ENCODE data around the gene L3MBTL4.

L3MBTL4 gene

GRCh38 chr18:6009756-6010155 is 405.0 kb downstream of the L3MBTL4 start:
- no peak for DNase-seq (ENCODE audit: insufficient read length)
- TF ChIP-seq POLR2AphosphoS5 (IDR thresholded peaks at IDR 0.05; ENCODE audit: low read depth, low read length) (no peak), TAF1 (IDR thresholded peaks at IDR 0.05; ENCODE audit: borderline replicate concordance, low read depth, low read length) (no peak), POLR2A (IDR thresholded peaks at IDR 0.05; ENCODE audit: low read depth, low read length) (no peak)
- FAIRE-seq = no peak

DNA sequence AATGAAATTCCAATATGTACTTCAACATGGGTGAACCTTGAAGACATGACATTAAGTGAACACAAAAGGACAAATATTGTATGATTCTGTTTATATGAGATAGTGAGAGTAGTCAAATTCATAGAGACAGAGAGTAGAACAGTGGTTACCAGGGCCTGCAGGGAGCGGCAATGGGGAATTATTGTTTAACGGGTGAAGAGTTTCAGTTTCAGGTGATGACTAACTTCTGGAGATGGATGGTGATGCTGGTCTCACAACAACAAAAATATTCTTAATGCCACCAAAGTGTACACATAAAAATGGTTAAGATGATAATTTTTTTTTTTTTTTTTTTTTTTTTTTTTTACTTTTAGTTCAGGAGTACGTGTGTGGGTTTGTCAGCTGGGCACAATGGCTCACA is 410.0 kb downstream of the L3MBTL4 start:
- DNase-seq (ENCODE audit: insufficient read length) (no peak), FAIRE-seq (peak; percentile 95)
- TF ChIP-seq TAF1 (IDR thresholded peaks at IDR 0.05; ENCODE audit: borderline replicate concordance, low read depth, low read length) = no peak
- TF ChIP-seq POLR2AphosphoS5 (IDR thresholded peaks at IDR 0.05; ENCODE audit: low read depth, low read length) = no peak
- no peak for TF ChIP-seq POLR2A (IDR thresholded peaks at IDR 0.05; ENCODE audit: low read depth, low read length)

DNA sequence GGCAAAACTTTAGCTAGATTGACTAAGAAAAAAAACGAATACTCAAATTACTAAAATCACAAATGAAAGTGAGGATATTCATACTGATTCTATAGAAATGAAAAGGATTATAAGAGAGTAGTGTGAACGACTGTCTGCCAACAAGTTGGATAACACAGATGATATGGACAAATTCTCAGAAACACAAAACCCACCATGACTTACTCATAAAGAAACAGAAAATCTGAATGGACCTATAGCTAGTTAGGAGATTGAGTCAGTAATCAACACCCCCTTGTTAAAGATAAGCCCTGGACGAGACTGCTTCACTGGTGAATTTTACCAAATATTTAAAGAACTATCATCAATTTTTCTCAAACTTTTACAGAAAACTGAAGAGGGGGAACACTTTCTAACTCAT is 410.6 kb downstream of the L3MBTL4 start:
- DNase-seq (ENCODE audit: insufficient read length) = no peak
- TF ChIP-seq POLR2A (IDR thresholded peaks at IDR 0.05; ENCODE audit: low read depth, low read length) (no peak), POLR2AphosphoS5 (IDR thresholded peaks at IDR 0.05; ENCODE audit: low read depth, low read length) (no peak), TAF1 (IDR thresholded peaks at IDR 0.05; ENCODE audit: borderline replicate concordance, low read depth, low read length) (no peak)
- no peak for FAIRE-seq

DNA sequence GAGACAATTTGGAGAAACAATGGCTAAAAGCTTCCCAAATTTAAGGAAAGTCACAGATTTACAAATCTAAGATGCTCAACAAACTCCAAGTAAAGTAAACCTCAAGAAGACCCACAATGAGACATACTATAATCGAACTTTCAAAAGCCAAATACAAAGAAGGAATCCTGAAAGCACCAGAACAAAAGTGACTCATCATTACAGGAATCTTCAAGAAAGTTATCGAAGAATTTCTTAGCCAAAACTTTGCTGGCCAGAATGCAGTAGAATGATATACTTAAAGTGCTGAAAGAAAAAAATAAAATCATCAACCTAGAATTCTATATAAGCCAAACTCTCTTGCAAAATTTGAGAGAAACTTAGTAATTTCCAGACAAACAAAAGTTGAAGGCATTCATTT is 412.8 kb downstream of the L3MBTL4 start:
- no peak for DNase-seq (ENCODE audit: insufficient read length)
- TF ChIP-seq POLR2AphosphoS5 (IDR thresholded peaks at IDR 0.05; ENCODE audit: low read depth, low read length) (no peak), TAF1 (IDR thresholded peaks at IDR 0.05; ENCODE audit: borderline replicate concordance, low read depth, low read length) (no peak), POLR2A (IDR thresholded peaks at IDR 0.05; ENCODE audit: low read depth, low read length) (no peak)
- FAIRE-seq = no peak

- TF ChIP-seq POLR2AphosphoS5 (IDR thresholded peaks at IDR 0.05; ENCODE audit: low read depth, low read length) (no peak), POLR2A (IDR thresholded peaks at IDR 0.05; ENCODE audit: low read depth, low read length) (no peak), TAF1 (IDR thresholded peaks at IDR 0.05; ENCODE audit: borderline replicate concordance, low read depth, low read length) (no peak)
- FAIRE-seq (peak; percentile 77), DNase-seq (ENCODE audit: insufficient read length) (no peak)
Observed at GRCh38 chr18:5998907-5999306, 415.8 kb downstream of the L3MBTL4 start.

DNA sequence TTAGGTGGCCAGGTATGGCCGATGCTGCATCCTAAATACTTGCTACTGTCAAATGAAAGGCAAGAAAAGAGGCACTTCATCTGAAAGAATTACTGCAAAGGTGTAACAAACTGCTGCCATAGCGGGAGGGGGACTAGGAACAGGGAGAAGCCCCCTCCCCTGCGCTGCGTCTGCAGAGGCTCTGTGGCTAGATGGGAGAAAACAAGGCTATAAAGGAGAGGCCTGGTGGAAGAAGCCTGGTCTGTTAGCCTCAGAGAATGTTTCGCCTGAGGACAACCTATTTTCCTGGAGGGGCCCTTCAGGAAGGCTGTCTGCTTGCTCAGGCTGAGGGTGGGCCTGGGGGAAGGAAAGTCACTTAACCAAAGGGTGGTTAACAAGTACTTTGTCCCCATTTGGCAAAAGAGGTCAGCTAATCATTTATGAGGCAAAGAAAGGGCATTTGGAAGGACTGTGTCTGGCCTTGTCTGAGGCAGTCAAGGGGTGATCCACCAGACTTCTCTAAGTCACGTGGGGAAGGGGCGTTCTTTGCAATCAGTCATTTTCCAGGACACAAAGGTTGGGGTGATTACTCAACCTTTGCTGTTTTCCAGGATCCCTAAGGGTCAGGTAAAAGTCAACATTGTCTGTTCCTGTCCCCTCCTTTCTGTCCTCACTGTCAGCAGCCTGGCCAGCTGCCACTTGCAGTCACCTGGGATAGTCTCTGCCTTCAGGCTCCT is 416.4 kb downstream of the L3MBTL4 start:
- no peak for DNase-seq (ENCODE audit: insufficient read length)
- FAIRE-seq = no peak
- no peak for TF ChIP-seq POLR2A (IDR thresholded peaks at IDR 0.05; ENCODE audit: low read depth, low read length)
- no peak for TF ChIP-seq POLR2AphosphoS5 (IDR thresholded peaks at IDR 0.05; ENCODE audit: low read depth, low read length)
- TF ChIP-seq TAF1 (IDR thresholded peaks at IDR 0.05; ENCODE audit: borderline replicate concordance, low read depth, low read length) = no peak

- DNase-seq (ENCODE audit: insufficient read length) (no peak), FAIRE-seq (no peak)
- TF ChIP-seq TAF1 (IDR thresholded peaks at IDR 0.05; ENCODE audit: borderline replicate concordance, low read depth, low read length) (no peak), POLR2A (IDR thresholded peaks at IDR 0.05; ENCODE audit: low read depth, low read length) (no peak)
Observed at GRCh38 chr18:5997361-5997760, 417.4 kb downstream of the L3MBTL4 start.

DNA sequence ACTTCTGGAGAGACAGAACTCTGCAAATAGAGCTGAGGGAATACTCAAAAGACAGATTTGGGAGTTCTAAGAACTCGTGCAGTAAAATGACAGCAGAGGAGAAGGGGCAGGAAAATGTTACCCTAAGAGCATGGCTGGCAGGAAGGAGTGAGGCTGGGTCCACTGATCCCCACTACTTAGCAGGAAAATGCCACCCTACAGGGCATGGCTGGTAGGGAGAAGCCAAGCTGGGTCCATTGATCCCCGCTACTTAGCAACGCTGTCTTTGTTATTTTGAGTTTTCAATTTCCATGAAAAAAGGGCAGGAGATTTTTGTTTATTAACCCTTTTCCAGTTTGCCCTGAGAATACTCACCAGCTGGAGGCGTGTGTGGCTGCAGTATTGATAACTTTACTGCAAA is 419.1 kb downstream of the L3MBTL4 start:
- DNase-seq (ENCODE audit: insufficient read length) = no peak
- TF ChIP-seq POLR2A (IDR thresholded peaks at IDR 0.05; ENCODE audit: low read depth, low read length) (no peak), POLR2AphosphoS5 (IDR thresholded peaks at IDR 0.05; ENCODE audit: low read depth, low read length) (no peak), TAF1 (IDR thresholded peaks at IDR 0.05; ENCODE audit: borderline replicate concordance, low read depth, low read length) (no peak)
- FAIRE-seq = no peak

- DNase-seq (ENCODE audit: insufficient read length) (no peak), FAIRE-seq (no peak)
- no peak for TF ChIP-seq POLR2A (IDR thresholded peaks at IDR 0.05; ENCODE audit: low read depth, low read length)
- no peak for TF ChIP-seq TAF1 (IDR thresholded peaks at IDR 0.05; ENCODE audit: borderline replicate concordance, low read depth, low read length)
- TF ChIP-seq POLR2AphosphoS5 (IDR thresholded peaks at IDR 0.05; ENCODE audit: low read depth, low read length) = no peak
Observed at GRCh38 chr18:5993938-5994337, 420.8 kb downstream of the L3MBTL4 start.

DNA sequence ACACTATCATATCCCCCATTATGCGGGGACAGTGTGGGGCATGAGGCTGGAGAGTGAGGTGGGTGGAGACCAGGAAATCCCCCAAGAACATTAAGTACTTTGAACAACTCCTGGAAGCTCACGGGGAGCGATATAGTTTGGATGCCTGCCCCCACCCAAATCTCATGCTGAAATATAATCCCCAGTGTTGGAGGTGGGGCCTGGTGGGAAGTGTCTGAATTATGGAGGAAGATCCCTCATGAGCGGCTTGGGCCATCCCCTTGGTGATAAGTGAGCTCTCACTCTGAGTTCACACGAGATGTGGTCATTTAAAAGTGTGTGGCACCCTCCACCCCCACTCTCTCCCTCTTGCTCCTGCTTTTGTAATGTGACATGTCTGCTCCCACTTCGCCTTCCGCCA is 422.3 kb downstream of the L3MBTL4 start:
- FAIRE-seq (no peak), DNase-seq (ENCODE audit: insufficient read length) (no peak)
- TF ChIP-seq POLR2A (IDR thresholded peaks at IDR 0.05; ENCODE audit: low read depth, low read length) (no peak), POLR2AphosphoS5 (IDR thresholded peaks at IDR 0.05; ENCODE audit: low read depth, low read length) (no peak), TAF1 (IDR thresholded peaks at IDR 0.05; ENCODE audit: borderline replicate concordance, low read depth, low read length) (no peak)

GRCh38 chr18:5987249-5987648 is 427.5 kb downstream of the L3MBTL4 start:
- DNase-seq (ENCODE audit: insufficient read length) = no peak
- no peak for FAIRE-seq
- TF ChIP-seq TAF1 (IDR thresholded peaks at IDR 0.05; ENCODE audit: borderline replicate concordance, low read depth, low read length) (no peak), POLR2A (IDR thresholded peaks at IDR 0.05; ENCODE audit: low read depth, low read length) (no peak), POLR2AphosphoS5 (IDR thresholded peaks at IDR 0.05; ENCODE audit: low read depth, low read length) (no peak)

GRCh38 chr18:5986257-5986931 is 428.3 kb downstream of the L3MBTL4 start:
- DNase-seq (ENCODE audit: insufficient read length) (no peak), FAIRE-seq (no peak)
- TF ChIP-seq POLR2A (IDR thresholded peaks at IDR 0.05; ENCODE audit: low read depth, low read length) = no peak
- no peak for TF ChIP-seq TAF1 (IDR thresholded peaks at IDR 0.05; ENCODE audit: borderline replicate concordance, low read depth, low read length)
- TF ChIP-seq POLR2AphosphoS5 (IDR thresholded peaks at IDR 0.05; ENCODE audit: low read depth, low read length) = no peak

Data from GM12892 (cell line).